ENCODE measurements around the gene VSTM4. TPM values are rescaled to one million over a fixed set of nuclear protein-coding genes. Genes with fewer than 3 reads are reported as not detected.

The VSTM4 gene
- total and polyA plus RNA-seq, 2 donors (not counting 1 experiment from before 2014, with no cell fraction given) = not detected

GRCh38 chr10:48981310-48981907 is 133.9 kb downstream of the VSTM4 start:
- peaks cover 13 to 85% of the 10 kb centered on the region in 2 experiments for H3K36me3 ChIP-seq (replicated peaks in 1 of 2; ENCODE audit: control extremely low read depth in 1 of 2, control insufficient read depth in 1 of 2, extremely low read depth in 1 of 2, insufficient read depth in 2 of 2, low read length in 1 of 2)
- ATAC-seq (ENCODE audit: low read depth) (peak; percentile 52), DNase-seq (peak; percentile 54)
- no peak overlapping the region for H3K4me2 ChIP-seq (replicated peaks; ENCODE audit: low read depth, low read length, poor library complexity, severe bottlenecking)
- Mint-ChIP-seq H3K4me1 (peaks cover 1% of the 10 kb centered on the region), H3K9me3 (ENCODE audit: insufficient read depth) (no peaks in the 10 kb centered on the region), H3K27me3 (no peaks in the 10 kb centered on the region), H3K4me3 (no peak overlapping the region), H3K27ac (no peak overlapping the region)
- intact Hi-C loops (cut with micrococcal nuclease) = loop anchor here (1.0 kb wide), 2 partner anchors 531 to 538 kb away; no protein-coding TSS in a partner anchor
- no peak overlapping the region for H2AFZ ChIP-seq (ENCODE audit: insufficient read depth, low read depth, low read length, poor library complexity, severe bottlenecking)
- H3K9me3 ChIP-seq (ENCODE audit: control extremely low read depth in 1 of 3, control insufficient read depth in 2 of 3, insufficient read depth in 1 of 3, low read length in 2 of 3) = no peaks in the 10 kb centered on the region
- no peaks in the 10 kb centered on the region for H3K27me3 ChIP-seq (replicated peaks in 1 of 4; ENCODE audit: control extremely low read depth in 1 of 4, control insufficient read depth in 3 of 4, insufficient read depth in 4 of 4, low read length in 3 of 4)
- no peak overlapping the region for H3K4me3 ChIP-seq (ENCODE audit: control extremely low read depth in 1 of 5, extremely low read depth in 1 of 5, insufficient read depth in 1 of 5, low read depth in 2 of 5, low read length in 4 of 5)
- 71% methylated on average over 10 of the region's 12 CpGs for WGBS (ENCODE audit: insufficient coverage)
- peaks cover 14% of the 10 kb centered on the region for H4K20me1 ChIP-seq (ENCODE audit: control insufficient read depth, insufficient read depth, low read length, poor library complexity, severe bottlenecking)
- CTCF ChIA-PET = interaction anchor here (1.3 to 2.0 kb wide), 4 partner anchors 183 to 538 kb away, joined by 3 to 8 read pairs (median 6); no protein-coding TSS in a partner anchor
- H3K27ac ChIP-seq (ENCODE audit: low read length in 2 of 2) = peak overlapping the region in 1 of 2 donors; percentile 23
- no peaks in the 10 kb centered on the region for H3K4me1 ChIP-seq (ENCODE audit: control insufficient read depth in 2 of 2, insufficient read depth in 2 of 2, low read length in 2 of 2)
- H3K79me2 ChIP-seq (ENCODE audit: control insufficient read depth, insufficient read depth, low read length) = no peaks in the 10 kb centered on the region
- POLR2A ChIA-PET = interaction anchor here (0.5 kb wide), 1 partner anchor 356 kb away, joined by 4 read pairs; no protein-coding TSS in a partner anchor
- no peak overlapping the region for H3K9ac ChIP-seq (ENCODE audit: low read length)
- peak; percentile 88 for TF ChIP-seq CTCF (IDR thresholded peaks at IDR 0.05)
- TF ChIP-seq EZH2 (IDR thresholded peaks at IDR 0.05; ENCODE audit: borderline replicate concordance, insufficient read depth, low read depth, low read length, poor library complexity, severe bottlenecking) = no peak

- no peaks in the 10 kb centered on the region for H3K79me2 ChIP-seq (ENCODE audit: control insufficient read depth, insufficient read depth, low read length)
- H4K20me1 ChIP-seq (ENCODE audit: control insufficient read depth, insufficient read depth, low read length, poor library complexity, severe bottlenecking) = peaks cover 14% of the 10 kb centered on the region
- H2AFZ ChIP-seq (ENCODE audit: insufficient read depth, low read depth, low read length, poor library complexity, severe bottlenecking) = no peak overlapping the region
- H3K4me1 ChIP-seq (ENCODE audit: control insufficient read depth in 2 of 2, insufficient read depth in 2 of 2, low read length in 2 of 2) = no peaks in the 10 kb centered on the region
- H3K4me3 ChIP-seq (ENCODE audit: control extremely low read depth in 1 of 5, extremely low read depth in 1 of 5, insufficient read depth in 1 of 5, low read depth in 2 of 5, low read length in 4 of 5) = no peak overlapping the region
- intact Hi-C loops (cut with micrococcal nuclease) = no loop called here
- CTCF ChIA-PET = interaction anchor here (1.4 to 1.5 kb wide), 2 partner anchors 9 to 534 kb away, joined by 3 to 4 read pairs; no protein-coding TSS in a partner anchor
- H3K4me3 Mint-ChIP-seq = no peak overlapping the region
- H3K27ac Mint-ChIP-seq = no peak overlapping the region
- DNase-seq = no peak
- H3K9ac ChIP-seq (ENCODE audit: low read length) = no peak overlapping the region
- TF ChIP-seq CTCF (IDR thresholded peaks at IDR 0.05) (no peak), EZH2 (IDR thresholded peaks at IDR 0.05; ENCODE audit: borderline replicate concordance, insufficient read depth, low read depth, low read length, poor library complexity, severe bottlenecking) (no peak)
- no peak overlapping the region for H3K4me2 ChIP-seq (replicated peaks; ENCODE audit: low read depth, low read length, poor library complexity, severe bottlenecking)
- POLR2A ChIA-PET = no interaction called here
- no peaks in the 10 kb centered on the region for H3K9me3 Mint-ChIP-seq (ENCODE audit: insufficient read depth)
- H3K27me3 ChIP-seq (replicated peaks in 1 of 4; ENCODE audit: control extremely low read depth in 1 of 4, control insufficient read depth in 3 of 4, insufficient read depth in 4 of 4, low read length in 3 of 4) = no peaks in the 10 kb centered on the region
- H3K36me3 ChIP-seq (replicated peaks in 1 of 2; ENCODE audit: control extremely low read depth in 1 of 2, control insufficient read depth in 1 of 2, extremely low read depth in 1 of 2, insufficient read depth in 2 of 2, low read length in 1 of 2) = peaks cover 10 to 98% of the 10 kb centered on the region in 2 experiments
- WGBS (ENCODE audit: insufficient coverage) = 99% methylated on average over 5 of the region's 5 CpGs
- no peak for ATAC-seq (ENCODE audit: low read depth)
- H3K27me3 Mint-ChIP-seq = no peaks in the 10 kb centered on the region
- no peaks in the 10 kb centered on the region for H3K4me1 Mint-ChIP-seq
- H3K9me3 ChIP-seq (ENCODE audit: control extremely low read depth in 1 of 3, control insufficient read depth in 2 of 3, insufficient read depth in 1 of 3, low read length in 2 of 3) = no peaks in the 10 kb centered on the region
- no peak overlapping the region for H3K27ac ChIP-seq (ENCODE audit: low read length in 2 of 2)
These were observed 137.0 kb downstream of the VSTM4 start for GRCh38 chr10:48978318-48978717.

Measured in B cell (primary cell).